GM21360 (cell line): ENCODE results near the gene AMIGO3.
A peak's percentile ranks its signal among the peaks of the same experiment; 100 is the strongest.
"Not testable (repeated sequence)": the region's sequence is repeated elsewhere in the genome, so short reads cannot be mapped to it uniquely, and the experiment has no call there.

Source experiments
- ATAC-seq: cut with Tn5 transposase; IDR thresholded peaks from one replicate; pipeline ENCODE4 v1.9.1; 2021; ENCODE audit warnings: mild to moderate bottlenecking, moderate library complexity; ENCODE audit not compliant: unreplicated experiment

AMIGO3 gene, protein sequence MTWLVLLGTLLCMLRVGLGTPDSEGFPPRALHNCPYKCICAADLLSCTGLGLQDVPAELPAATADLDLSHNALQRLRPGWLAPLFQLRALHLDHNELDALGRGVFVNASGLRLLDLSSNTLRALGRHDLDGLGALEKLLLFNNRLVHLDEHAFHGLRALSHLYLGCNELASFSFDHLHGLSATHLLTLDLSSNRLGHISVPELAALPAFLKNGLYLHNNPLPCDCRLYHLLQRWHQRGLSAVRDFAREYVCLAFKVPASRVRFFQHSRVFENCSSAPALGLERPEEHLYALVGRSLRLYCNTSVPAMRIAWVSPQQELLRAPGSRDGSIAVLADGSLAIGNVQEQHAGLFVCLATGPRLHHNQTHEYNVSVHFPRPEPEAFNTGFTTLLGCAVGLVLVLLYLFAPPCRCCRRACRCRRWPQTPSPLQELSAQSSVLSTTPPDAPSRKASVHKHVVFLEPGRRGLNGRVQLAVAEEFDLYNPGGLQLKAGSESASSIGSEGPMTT

DNA sequence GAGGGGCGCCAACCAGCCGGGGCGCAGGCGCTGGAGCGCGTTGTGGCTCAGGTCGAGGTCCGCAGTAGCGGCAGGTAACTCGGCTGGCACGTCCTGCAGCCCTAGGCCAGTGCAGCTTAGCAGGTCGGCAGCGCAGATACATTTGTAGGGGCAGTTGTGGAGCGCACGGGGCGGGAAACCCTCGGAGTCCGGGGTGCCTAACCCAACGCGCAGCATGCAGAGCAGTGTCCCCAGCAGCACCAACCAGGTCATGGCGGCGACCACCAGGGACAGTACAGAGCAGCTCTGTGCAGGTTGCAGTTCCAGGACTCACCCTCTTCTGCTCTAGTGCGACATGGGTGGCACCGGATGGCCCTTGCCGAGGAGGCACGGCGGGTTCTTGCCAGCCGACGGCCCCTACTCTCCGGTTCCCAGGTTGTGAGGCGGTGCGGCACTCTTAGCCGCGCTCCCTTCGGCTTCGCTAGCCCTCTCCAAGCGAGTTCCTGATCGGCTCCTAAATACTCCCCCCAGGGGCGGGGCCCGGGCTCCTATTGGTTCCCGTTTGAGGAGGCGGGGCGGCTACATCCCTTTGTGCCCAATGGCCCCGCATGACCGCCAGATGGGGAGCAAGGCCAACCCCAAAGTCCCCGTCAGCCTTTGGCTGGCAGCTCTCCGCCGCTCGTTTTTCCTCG, at the start of gene AMIGO3:
AMIGO3 (minus strand) TSS at position 471 of the 671 bp plus-strand sequence; CDS start at position 252, 219 bp downstream.
- ATAC-seq: peak; percentile 40

DNA sequence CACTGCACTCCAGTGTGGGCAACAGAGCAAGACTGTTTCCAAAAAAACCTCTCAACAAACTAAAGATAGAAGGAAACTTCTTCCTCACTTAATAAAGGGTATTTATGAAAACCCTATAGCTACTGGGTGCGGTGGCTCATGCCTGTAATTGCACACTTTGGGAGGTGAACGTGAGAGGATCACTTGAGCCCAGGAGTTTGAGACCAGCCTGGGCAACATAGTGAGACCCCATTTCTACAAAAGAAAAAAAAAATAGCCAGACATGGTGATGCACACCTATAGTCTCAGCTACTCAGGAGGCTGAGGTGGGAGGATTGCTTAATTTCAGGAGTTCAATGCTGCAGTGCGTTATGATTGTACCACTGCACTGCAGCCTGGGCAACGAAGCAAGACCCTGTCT, 44.5 kb upstream of the AMIGO3 start:
- no peak for ATAC-seq

DNA sequence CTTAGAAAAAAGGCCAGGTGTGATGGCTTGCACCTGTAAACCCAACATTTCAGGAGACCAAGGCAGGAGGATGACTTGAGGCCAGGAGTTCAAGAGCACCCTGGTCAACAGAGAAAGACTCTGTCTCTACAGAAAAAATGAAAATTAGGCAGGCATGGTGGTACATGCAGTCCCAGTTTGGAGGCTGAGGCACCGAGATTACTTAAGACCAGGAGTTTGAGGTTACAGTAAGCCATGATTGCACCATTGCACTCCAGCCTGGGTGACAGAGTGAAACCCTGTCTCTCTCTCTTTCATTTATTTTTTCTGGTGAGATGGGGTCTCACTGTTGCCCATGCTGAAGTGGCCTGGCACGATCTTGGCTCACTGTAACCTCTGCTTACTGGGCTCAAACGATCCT, 42.2 kb upstream of the AMIGO3 start:
- no peak for ATAC-seq

DNA sequence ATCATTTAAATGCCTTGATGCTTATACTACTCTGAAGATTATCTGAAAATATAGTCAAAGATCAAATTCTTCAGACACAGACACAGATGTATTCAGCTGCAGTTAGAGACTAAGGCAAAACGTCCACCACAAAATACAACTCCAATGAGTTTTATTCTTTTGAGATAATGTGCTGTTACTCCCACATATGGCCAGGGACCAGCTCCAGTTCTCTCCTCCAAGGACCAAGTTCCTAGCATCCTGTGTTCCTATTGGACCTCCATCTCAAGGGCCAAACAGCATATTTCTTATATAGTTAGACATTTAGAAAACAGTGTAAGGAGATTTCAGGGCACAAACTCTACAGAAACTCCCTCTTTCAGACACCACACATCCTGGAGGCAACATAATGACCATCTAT, 39.7 kb upstream of the AMIGO3 start:
- no peak for ATAC-seq

DNA sequence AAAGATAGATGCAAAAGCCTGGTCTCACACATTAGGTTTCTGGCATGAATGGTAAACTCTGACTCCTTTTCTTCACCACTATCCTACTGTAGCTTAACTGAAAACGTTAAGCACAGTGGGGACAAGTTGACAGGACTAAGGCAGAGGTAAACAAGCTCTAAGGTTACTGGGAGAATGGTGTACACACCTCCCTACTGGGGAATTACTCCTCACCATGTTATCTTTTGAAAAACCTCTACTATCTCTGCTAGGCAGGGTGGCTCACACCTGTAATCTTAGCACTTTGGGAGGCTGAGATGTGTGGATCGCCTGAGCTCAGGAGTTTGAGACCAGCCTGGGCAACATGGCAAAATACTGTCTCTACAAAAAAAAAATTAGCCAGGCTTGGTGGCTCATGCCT, 37.7 kb upstream of the AMIGO3 start:
- ATAC-seq: no peak

DNA sequence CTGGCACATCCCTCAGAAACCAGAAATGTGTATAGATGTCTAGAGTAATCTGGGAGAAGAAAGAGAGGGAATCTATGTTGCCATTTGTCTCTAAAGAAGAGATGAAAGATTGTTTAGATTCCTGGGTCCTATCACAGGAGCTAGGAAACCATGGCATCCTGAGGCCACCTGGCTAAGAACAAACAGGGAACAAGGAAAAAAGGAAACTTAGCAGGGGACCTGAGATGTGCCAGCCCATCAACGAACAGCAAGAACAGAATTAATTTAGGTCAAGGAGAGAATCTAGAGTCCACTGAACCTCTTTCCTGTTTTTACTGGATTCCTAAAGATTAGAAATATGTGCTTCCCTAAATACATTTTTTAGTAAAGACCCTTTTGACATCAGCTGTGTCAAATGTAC, 36.6 kb upstream of the AMIGO3 start:
- ATAC-seq: no peak

DNA sequence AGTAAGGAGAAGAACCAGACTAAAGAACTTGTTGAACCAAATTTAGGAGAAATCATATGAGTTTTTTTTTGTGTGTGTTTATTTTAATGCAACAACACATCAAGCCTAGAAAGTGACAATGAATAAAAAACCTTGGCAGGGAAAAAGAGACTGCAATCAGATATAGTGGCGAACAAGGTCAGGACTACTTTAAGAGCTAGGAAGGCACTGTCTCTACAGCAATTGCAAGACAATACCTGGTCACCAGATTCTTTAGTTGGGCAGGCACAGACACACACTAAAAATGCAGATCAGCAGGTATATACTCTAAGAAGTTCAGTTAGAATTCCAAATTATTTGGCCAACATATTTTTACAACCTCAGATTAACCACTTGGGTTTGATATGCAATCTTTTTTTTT, 35.1 kb upstream of the AMIGO3 start:
- ATAC-seq: no peak

DNA sequence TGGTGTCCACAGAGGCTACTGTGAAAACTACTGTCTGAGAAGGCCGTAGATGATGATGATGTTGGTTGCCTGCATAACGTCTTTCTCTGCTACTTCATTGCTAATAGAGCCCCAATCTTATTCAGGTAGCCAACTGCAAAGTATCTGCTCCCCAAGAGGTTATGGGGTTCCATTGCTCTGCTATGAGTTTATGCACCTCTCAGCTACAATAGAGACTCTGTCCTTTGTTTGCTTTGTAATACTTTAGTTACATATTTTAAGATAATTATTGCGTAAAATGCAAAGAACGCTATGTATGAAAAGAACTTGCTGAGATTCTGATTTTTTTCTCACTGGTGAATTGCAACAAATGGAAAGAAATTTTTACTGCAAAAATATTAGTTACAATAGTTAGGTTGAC, 32.0 kb upstream of the AMIGO3 start:
- no peak for ATAC-seq

DNA sequence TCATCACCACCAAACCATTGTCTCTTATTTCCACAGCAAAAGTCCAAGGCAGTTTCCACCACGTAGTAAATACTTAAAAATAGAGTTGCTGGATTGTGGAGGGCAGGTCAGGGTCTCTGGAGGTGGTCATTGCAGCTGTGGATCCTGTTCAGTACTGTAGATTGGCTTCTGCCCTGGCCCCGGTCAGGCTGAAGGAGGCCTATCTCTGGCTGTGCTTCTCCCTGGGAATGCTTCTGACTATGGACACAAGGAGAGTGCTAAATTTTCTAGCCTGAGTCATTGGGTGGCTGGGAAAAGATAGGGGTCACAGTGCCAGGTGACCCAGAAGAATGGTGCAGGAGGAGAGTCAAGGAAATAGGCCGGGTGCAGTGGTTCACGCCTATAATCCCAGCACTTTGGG, 30.6 kb upstream of the AMIGO3 start:
- ATAC-seq: no peak

DNA sequence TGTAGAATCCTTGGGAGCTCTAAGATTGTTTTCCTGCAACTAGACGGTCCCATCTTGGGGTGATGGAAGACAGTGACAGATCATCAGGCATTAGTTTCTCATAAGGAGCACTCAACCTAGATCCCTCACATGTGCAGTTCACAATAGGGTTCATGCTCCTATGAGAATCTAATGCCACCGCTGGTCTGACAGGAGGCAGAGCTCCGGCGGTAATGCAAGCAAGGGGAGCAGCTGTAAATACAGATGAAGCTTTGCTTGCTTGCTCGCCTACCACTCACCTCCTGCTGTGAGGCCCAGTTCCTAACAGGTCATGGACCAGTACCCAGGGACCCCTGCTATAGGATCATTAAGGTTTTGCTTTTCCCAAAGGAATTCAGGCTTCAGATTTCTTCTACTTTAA, 29.4 kb upstream of the AMIGO3 start:
- ATAC-seq: not testable (repeated sequence)

DNA sequence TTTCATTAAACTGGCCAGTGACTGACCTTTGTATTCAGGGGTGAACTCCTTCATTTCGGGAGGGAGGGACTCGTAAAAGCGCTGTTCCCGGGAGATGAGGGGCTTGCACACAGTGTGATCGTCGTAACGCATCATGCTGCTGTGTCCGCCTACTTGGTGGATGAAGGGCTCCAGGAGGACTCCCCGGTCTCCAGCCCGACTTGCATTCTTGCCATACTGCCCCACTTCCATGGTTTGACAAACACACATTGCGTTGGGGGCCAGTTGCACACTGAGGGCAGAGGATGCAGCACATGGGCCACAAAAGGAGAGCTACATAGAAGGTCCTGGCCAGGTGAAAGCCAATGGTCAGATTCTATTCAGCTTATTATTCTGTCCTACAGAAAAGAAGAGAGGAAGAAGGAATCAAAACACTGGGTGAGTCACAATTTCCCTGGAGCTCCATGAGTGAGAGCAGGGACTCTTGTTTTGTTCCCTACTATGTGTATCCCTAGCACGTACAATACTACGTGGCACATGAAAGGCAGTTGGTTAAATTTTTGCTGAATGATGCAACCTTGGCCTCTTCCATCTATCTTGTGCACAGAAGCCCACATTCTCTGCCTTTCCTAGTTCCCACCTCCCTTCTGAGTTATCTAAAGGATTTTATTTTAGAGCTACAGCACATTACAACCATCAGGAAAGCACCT, 28.5 kb upstream of the AMIGO3 start:
- no peak for ATAC-seq

DNA sequence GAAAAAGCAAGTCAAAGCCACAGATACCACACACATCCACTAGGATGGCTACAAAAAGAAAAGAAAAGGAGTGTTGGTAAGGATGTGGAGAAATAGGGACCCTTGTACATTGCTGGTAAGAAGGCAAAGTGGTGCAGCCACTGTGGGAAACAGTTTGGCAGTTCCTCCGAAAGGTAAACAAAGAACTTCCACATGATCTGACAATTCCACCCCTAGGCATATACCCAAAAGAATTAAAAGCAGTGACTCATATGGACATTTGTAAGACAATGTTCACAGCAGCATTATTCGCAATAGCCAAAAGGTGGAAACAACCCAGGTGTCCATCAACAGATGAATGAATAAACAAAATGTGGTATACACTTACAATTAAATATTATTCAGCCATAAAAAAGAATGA, 26.5 kb upstream of the AMIGO3 start:
- no peak for ATAC-seq

DNA sequence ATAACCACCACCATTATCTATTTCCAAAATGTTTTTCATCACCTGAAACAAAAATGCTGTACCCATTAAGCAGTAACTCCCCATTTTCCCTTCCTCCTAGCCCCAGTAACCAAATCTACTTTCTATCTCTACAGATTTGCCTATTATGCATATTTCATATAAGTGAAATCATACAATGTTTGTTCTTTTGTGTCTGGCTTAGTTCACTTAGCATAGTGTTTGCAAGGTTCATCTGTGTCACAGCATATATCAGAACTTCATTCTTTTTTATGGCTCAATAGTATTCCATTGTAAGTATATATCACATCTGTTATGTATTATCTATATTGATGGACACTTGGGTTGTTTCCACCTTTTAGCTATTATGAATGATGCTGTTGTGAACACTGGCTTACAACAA, 20.9 kb upstream of the AMIGO3 start:
- no peak for ATAC-seq

DNA sequence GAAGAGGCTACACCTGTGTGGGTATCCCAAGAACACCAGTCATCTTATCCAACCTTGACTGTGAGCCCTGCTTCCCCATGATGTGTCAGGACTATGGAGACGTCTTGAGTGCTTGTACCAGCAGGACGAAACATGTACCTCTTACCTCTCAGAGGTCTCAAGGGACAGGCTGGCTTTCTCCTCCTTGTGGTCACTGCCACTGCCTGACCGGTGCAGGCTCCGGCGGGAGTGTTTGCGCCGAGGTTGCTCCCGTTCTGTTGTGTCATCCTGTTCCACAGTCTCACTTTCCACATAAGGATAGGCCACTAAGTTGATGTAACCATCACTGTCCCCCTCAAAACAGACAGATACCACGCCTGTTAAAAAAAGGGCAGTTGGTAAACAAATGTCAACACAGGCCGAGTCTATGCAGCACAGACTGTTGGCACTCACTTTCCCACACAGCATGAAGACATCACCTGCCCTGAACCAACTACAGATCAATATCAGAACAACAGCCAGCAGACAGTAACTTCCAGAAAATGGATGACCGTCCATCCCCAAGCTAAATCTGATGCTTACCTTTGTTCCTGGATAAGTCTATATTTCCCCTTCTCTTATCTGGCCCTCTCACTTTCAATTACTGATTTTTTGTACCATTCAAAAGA, 18.7 kb upstream of the AMIGO3 start:
- no peak for ATAC-seq

DNA sequence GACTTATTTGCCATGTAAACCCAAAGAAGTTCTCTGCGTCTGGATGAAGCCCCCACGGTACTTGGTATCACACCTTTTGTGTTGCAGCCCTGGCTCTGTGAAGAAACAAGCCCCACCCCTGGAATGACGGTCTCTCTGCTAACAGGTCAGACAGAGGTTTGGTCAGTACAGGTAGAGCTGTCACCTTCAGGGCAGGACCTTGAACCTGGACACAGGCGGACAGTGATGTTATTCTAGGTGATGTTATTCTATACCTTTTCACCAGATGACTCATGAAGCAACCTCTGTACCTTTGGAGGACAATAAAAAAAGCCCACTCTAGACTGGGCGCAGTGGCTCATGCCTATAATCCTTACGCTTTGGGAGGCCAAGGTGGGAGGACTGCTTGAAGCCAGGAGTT, 15.3 kb upstream of the AMIGO3 start:
- no peak for ATAC-seq

DNA sequence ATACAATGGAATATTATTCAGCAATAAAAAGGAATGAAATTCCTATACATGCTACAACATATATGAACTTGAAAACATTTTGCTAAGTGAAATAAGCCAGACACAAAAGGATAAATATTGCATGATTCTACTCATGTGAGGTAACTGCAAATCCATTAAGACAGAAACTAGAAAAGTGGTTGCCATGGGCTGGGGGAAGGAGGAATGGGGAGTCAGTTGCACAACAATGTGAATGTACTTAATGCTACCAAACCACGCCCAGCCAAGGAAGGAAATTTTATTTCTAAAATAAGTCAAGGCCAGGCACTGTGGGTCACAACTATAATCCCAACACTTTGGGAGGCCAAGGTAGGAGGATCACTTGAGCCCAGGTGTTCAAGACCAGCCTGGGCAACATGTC, 14.1 kb upstream of the AMIGO3 start:
- no peak for ATAC-seq

DNA sequence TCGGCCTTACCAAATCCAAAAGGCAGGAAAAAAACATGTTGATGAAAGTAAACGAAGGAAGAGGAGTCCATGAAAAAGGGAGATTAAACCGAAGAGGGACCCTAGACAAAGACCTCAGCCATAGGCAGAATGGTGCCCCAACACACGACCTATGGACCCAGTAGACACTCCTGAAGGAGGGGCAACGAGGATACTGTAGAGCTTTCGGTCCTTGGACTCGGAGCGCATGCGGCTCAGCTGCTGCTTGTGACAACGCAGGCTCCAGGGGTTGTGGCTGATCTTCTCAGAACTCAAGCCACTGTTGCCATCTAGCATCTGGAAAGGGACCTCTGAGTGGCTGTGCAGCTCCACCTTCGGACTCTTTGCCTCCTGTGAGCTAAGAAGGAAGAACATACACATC, 13.1 kb upstream of the AMIGO3 start:
- ATAC-seq: no peak

DNA sequence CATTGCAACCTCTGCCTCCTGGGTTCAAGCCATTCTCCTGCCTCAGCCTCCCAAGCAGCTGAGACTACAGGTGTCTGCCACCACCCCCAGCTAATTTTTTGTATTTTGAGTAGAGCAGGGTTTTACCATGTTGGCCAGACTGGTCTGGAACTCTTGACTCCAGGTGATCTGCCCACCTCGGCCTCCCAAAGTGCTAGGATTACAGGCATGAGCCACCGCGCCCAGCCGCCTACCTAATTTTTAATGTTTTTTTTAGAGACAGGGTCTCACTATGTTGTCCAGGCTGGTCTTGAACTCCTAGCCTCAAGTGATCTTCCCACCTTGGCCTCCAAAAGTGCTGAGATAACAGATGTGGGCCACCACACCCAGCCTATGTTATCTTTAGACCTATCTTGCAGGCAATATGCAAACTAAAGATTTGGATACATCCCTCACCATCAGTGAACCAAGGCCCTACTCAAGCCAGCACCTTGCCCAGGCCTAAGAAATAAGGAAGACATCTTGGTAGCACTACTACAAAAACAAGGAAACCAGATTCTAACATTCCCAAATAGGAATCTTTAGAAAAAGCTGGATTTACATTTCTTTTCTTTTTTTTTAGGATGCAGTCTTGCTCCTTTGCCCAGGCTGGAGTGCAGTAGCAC, 10.6 kb upstream of the AMIGO3 start:
- ATAC-seq: no peak

DNA sequence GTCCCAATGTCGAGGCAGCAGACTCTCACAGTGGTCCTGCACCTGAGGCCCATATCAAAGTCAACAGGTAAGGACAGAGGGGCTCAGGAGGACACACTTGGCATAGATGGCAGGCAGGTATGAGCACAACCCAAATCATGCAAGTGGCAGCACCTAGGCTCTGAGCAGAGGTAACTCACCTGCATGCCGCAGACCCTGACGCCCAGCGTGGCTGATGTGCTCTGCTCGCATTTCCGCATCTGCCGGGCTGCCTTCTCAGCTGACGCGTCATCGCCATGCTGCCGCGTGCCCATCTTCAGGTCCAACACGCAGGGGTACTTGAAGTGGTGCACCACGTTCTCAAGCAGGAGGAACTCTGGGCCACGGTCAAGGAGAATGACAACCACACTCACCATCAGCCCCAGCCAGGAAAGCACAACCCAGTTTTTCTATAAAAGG, 8.5 kb upstream of the AMIGO3 start:
- ATAC-seq: no peak

DNA sequence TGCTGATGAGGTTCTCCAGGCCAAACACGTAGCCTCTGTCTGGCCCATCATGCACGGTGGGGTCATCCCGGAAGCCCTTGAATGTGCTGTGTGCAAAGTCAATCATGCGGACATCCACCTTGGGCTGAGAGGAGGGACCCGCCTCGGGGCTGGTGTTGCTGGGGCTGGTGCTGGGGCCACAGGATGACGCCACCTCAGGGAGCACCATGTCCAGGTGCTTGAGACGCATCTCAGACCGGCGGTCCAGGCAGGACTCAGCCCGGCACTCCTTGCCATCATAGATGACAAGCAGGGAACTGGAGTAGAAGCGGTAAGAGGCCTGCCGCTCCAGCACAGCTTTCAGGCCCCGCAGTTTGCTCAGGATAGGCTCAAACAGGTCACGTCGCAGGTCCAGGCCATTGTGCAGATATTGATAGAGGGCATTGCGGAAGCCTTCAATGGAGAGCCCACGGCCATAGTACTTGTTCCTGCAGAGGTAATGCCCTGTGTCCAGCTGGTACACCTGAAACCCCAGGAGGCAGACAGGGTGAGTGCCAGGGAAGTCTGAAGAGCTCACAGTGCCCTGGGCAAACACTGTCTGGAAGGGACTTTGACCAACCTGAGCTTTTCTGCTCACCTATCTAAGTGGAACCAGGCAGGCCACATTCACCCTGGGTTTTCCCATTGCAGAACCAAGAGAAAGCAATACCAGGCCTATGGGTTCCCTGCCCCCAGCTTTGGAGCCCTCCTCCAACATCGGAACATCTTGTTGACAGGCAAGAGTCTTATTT, 7.9 kb upstream of the AMIGO3 start:
- no peak for ATAC-seq
